ENCODE measurements around the gene SLC7A1.

The SLC7A1 gene

GRCh38 chr13:29530901-29531300 is 64.6 kb downstream of the SLC7A1 start:
- DNase-seq (ENCODE audit: low read depth in 3 of 3): no peak

GRCh38 chr13:29529754-29530153 is 65.7 kb downstream of the SLC7A1 start:
- no peak for DNase-seq (ENCODE audit: low read depth in 3 of 3)

GRCh38 chr13:29527916-29528315 is 67.6 kb downstream of the SLC7A1 start:
- DNase-seq (ENCODE audit: low read depth in 3 of 3): no peak

- no peak for DNase-seq (ENCODE audit: low read depth in 3 of 3)
Observed at GRCh38 chr13:29527511-29527910, 68.0 kb downstream of the SLC7A1 start.

- DNase-seq (ENCODE audit: low read depth in 3 of 3): no peak
Observed at GRCh38 chr13:29526741-29527140, 68.7 kb downstream of the SLC7A1 start.

- DNase-seq (ENCODE audit: low read depth in 3 of 3): no peak
Observed at GRCh38 chr13:29525757-29526156, 69.7 kb downstream of the SLC7A1 start.

- DNase-seq (ENCODE audit: low read depth in 3 of 3): no peak
Observed at GRCh38 chr13:29524641-29525040, 70.8 kb downstream of the SLC7A1 start.

- DNase-seq (ENCODE audit: low read depth in 3 of 3): no peak
Observed at GRCh38 chr13:29524176-29524575, 71.3 kb downstream of the SLC7A1 start.

- no peak for DNase-seq (ENCODE audit: low read depth in 3 of 3)
Observed at GRCh38 chr13:29523199-29523961, 72.1 kb downstream of the SLC7A1 start.

GRCh38 chr13:29522044-29522685 is 73.3 kb downstream of the SLC7A1 start:
- DNase-seq (ENCODE audit: low read depth in 3 of 3): no peak

- no peak for DNase-seq (ENCODE audit: low read depth in 3 of 3)
Observed at GRCh38 chr13:29521336-29521735, 74.2 kb downstream of the SLC7A1 start.

GRCh38 chr13:29520671-29521070 is 74.8 kb downstream of the SLC7A1 start:
- DNase-seq (ENCODE audit: low read depth in 3 of 3): no peak

- no peak for DNase-seq (ENCODE audit: low read depth in 3 of 3)
Observed at GRCh38 chr13:29519921-29520320, 75.6 kb downstream of the SLC7A1 start.

GRCh38 chr13:29516880-29517279 is 78.6 kb downstream of the SLC7A1 start:
- no peak for DNase-seq (ENCODE audit: low read depth in 3 of 3)

GRCh38 chr13:29516012-29516411 is 79.5 kb downstream of the SLC7A1 start:
- DNase-seq (ENCODE audit: low read depth in 3 of 3): no peak

- DNase-seq (ENCODE audit: low read depth in 3 of 3): no peak
Observed at GRCh38 chr13:29515372-29515771, 80.1 kb downstream of the SLC7A1 start.

- DNase-seq (ENCODE audit: low read depth in 3 of 3): no peak
Observed at GRCh38 chr13:29514720-29515310, 80.7 kb downstream of the SLC7A1 start.

GRCh38 chr13:29513981-29514719 is 81.3 kb downstream of the SLC7A1 start:
- DNase-seq (ENCODE audit: low read depth in 3 of 3): no peak

GRCh38 chr13:29513002-29513980 is 82.2 kb downstream of the SLC7A1 start:
- no peak for DNase-seq (ENCODE audit: low read depth in 3 of 3)

GRCh38 chr13:29511980-29512379 is 83.5 kb downstream of the SLC7A1 start:
- no peak for DNase-seq (ENCODE audit: low read depth in 3 of 3)
